CD14-positive monocyte (primary cell): Measurements from ENCODE around the gene RFX6. TPM values are rescaled to one million over a fixed set of nuclear protein-coding genes. Genes with fewer than 3 reads are reported as not detected.

Experiments
- DNase-seq, 3 donors: peaks; one replicate each; pipeline ENCODE4 v3.0.0-alpha.2; 2011 to 2022
- H2AFZ ChIP-seq: 2 replicates; pipeline ENCODE4 v1.6.0; 2012; ENCODE audit warnings: mild to moderate bottlenecking, low read depth, low read length, inconsistent platforms; ENCODE audit not compliant: insufficient read depth, poor library complexity, severe bottlenecking
- H3K27ac ChIP-seq, 2 donors: 1 replicate in 1 of 2; 2 replicates in 1 of 2; pipeline ENCODE4 v1.5.1; 2012 to 2013; ENCODE audit warnings: low read length in 2 of 2, control low read depth in 1 of 2, inconsistent platforms in 1 of 2, low read depth in 1 of 2, mild to moderate bottlenecking in 1 of 2
- H3K27me3 ChIP-seq, 2 donors: one replicate each; pipeline versions ENCODE4 v1.6.0 to v1.6.1; 2011 to 2013; ENCODE audit warnings: low read length in 2 of 2; ENCODE audit not compliant: control insufficient read depth in 2 of 2, insufficient read depth in 2 of 2
- H3K36me3 ChIP-seq, 2 donors: replicated peaks in 1 of 2; 1 replicate in 1 of 2; 2 replicates in 1 of 2; pipeline versions ENCODE4 v1.5.1 to v1.6.1; 2012 to 2013; ENCODE audit warnings: low read length in 2 of 2, control low read depth in 1 of 2, inconsistent platforms in 1 of 2, mild to moderate bottlenecking in 1 of 2; ENCODE audit not compliant: insufficient read depth in 2 of 2, control insufficient read depth in 1 of 2
- H3K4me1 ChIP-seq, 2 donors: 1 replicate in 1 of 2; 2 replicates in 1 of 2; pipeline versions ENCODE4 v1.5.1 to v1.6.1; 2012 to 2013; ENCODE audit warnings: low read length in 2 of 2, control low read depth in 1 of 2, inconsistent platforms in 1 of 2, mild to moderate bottlenecking in 1 of 2, moderate library complexity in 1 of 2; ENCODE audit not compliant: insufficient read depth in 2 of 2, control insufficient read depth in 1 of 2
- H3K4me2 ChIP-seq: replicated peaks from 2 replicates; pipeline ENCODE3; 2012; ENCODE audit warnings: low read length, moderate library complexity, mild to moderate bottlenecking; ENCODE audit not compliant: poor library complexity, severe bottlenecking; ENCODE audit errors: extremely low read depth
- H3K4me3 ChIP-seq, 3 experiments: fragments of 200-600 bp in 1 of 3; sonication (generic) in 1 of 3; replicated peaks in 1 of 3; 1 replicate in 2 of 3; 2 replicates in 1 of 3; pipeline ENCODE4 v1.5.1; 2011 to 2013; ENCODE audit warnings: low read length in 3 of 3, mild to moderate bottlenecking in 3 of 3, control low read depth in 2 of 3, low read depth in 2 of 3, inconsistent platforms in 1 of 3, moderate library complexity in 1 of 3
- H3K79me2 ChIP-seq: 2 replicates; pipeline ENCODE4 v1.6.0; 2012; ENCODE audit warnings: mild to moderate bottlenecking, control low read depth, inconsistent platforms, low read length, moderate library complexity; ENCODE audit not compliant: insufficient read depth
- H3K9ac ChIP-seq: 2 replicates; pipeline ENCODE4 v1.6.0; 2017; ENCODE audit warnings: low read length, mild to moderate bottlenecking; ENCODE audit not compliant: insufficient read depth, poor library complexity, severe bottlenecking
- H3K9me3 ChIP-seq, 2 donors: replicated peaks in 1 of 2; 1 replicate in 1 of 2; 2 replicates in 1 of 2; pipeline versions ENCODE4 v1.5.1 to v1.6.1; 2012 to 2013; ENCODE audit warnings: low read length in 2 of 2, control low read depth in 1 of 2; ENCODE audit not compliant: control insufficient read depth in 1 of 2, insufficient read depth in 1 of 2
- H4K20me1 ChIP-seq: 2 replicates; pipeline ENCODE4 v1.6.0; 2012; ENCODE audit warnings: mild to moderate bottlenecking, low read length, control low read depth, moderate library complexity; ENCODE audit not compliant: insufficient read depth
- H3K27ac Mint-ChIP-seq, 7 donors: one replicate each; pipeline ENCODE4 v1.8.0; 2020; ENCODE audit warnings: mild to moderate bottlenecking in 7 of 7, mixed read lengths in 7 of 7, moderate library complexity in 6 of 7, inconsistent platforms in 2 of 7
- H3K27me3 Mint-ChIP-seq, 3 donors: one replicate each; pipeline ENCODE4 v1.8.0; 2021 to 2022; ENCODE audit warnings: low read depth in 3 of 3, mild to moderate bottlenecking in 3 of 3, mixed read lengths in 3 of 3, moderate library complexity in 3 of 3, inconsistent platforms in 1 of 3
- H3K36me3 Mint-ChIP-seq, 2 donors: one replicate each; pipeline ENCODE4 v1.8.0; 2020; ENCODE audit warnings: mixed read lengths in 2 of 2, inconsistent platforms in 1 of 2, mild to moderate bottlenecking in 1 of 2
- H3K4me1 Mint-ChIP-seq: one replicate; pipeline ENCODE4 v1.8.0; 2020; ENCODE audit warnings: mild to moderate bottlenecking, mixed read lengths
- H3K4me3 Mint-ChIP-seq, 2 donors: one replicate each; pipeline ENCODE4 v1.8.0; 2020; ENCODE audit warnings: mild to moderate bottlenecking in 2 of 2, mixed read lengths in 2 of 2, moderate library complexity in 1 of 2
- H3K9me3 Mint-ChIP-seq, 7 donors: one replicate each; pipeline ENCODE4 v1.8.0; 2020 to 2022; ENCODE audit warnings: mixed read lengths in 7 of 7, mild to moderate bottlenecking in 6 of 7, moderate library complexity in 6 of 7, inconsistent platforms in 2 of 7
- CTCF ChIP-seq: fragments of 200-600 bp; IDR thresholded peaks from one replicate; pipeline ENCODE4 v1.8.0; 2022; ENCODE audit warnings: antibody characterized with exemption, mild to moderate bottlenecking
- WGBS: methylation state at CpG from one replicate; pipeline ENCODE4 v1.1.5; 2013; ENCODE audit warnings: missing lambda C conversion rate; ENCODE audit not compliant: insufficient coverage; 5-methylcytosine and 5-hydroxymethylcytosine counted together
- intact Hi-C, 2 donors: fragments of 100-400 bp; cut with micrococcal nuclease; formaldehyde crosslinking; loops; one replicate each; pipeline versions ENCODE4 v1.15.0 to v1.15.1; 2023
- polyA plus RNA-seq, 3 donors: library from polyadenylated mRNA; depleted of rRNA in 1 of 3; unstranded in 2 of 3; stranded (reverse) in 1 of 3; fragments of 300-500 nt in 2 of 3; fragments of >200 nt in 1 of 3; fragmentation: Illumina TruSeq in 2 of 3; gene quantifications; 1 replicate in 2 of 3; 2 replicates in 1 of 3; pipeline ENCODE4 v1.2.3, GENCODE V29; 2012 to 2021

The RFX6 gene
- polyA plus RNA-seq, 3 donors = not detected

- H3K4me3 Mint-ChIP-seq = no peak overlapping the region
- H3K9me3 Mint-ChIP-seq = no peaks in the 10 kb centered on the region
- no peak for DNase-seq
- no peaks in the 10 kb centered on the region for H3K4me1 Mint-ChIP-seq
- Histone ChIP-seq H3K27me3 (no peaks in the 10 kb centered on the region), H2AFZ (no peak overlapping the region), H3K4me2 (no peak overlapping the region), H3K4me1 (no peaks in the 10 kb centered on the region), H3K9me3 (no peaks in the 10 kb centered on the region), H3K27ac (no peak overlapping the region), H4K20me1 (no peaks in the 10 kb centered on the region), H3K36me3 (no peaks in the 10 kb centered on the region), H3K9ac (no peak overlapping the region), H3K79me2 (no peaks in the 10 kb centered on the region), H3K4me3 (no peak overlapping the region)
- WGBS = no CpG with 5 or more reads among the region's 1 CpG
- peaks cover 1 to 4% (median 2%) of the 10 kb centered on the region in 3 donors for H3K27me3 Mint-ChIP-seq
- intact Hi-C loops = no loop called here
- H3K27ac Mint-ChIP-seq = no peak overlapping the region
- H3K36me3 Mint-ChIP-seq = no peaks in the 10 kb centered on the region
- no peak for TF ChIP-seq CTCF
These were observed 71.7 kb downstream of the RFX6 start for GRCh38 chr6:116948533-116949304.

- Histone ChIP-seq H3K9me3 (no peaks in the 10 kb centered on the region), H3K9ac (no peak overlapping the region), H3K4me2 (no peak overlapping the region), H4K20me1 (no peaks in the 10 kb centered on the region), H2AFZ (no peak overlapping the region), H3K4me3 (no peak overlapping the region), H3K27ac (no peak overlapping the region), H3K4me1 (no peaks in the 10 kb centered on the region), H3K79me2 (no peaks in the 10 kb centered on the region), H3K36me3 (no peaks in the 10 kb centered on the region), H3K27me3 (no peaks in the 10 kb centered on the region)
- WGBS = no CpG with 5 or more reads among the region's 2 CpGs
- DNase-seq = no peak
- H3K4me1 Mint-ChIP-seq = no peaks in the 10 kb centered on the region
- H3K27me3 Mint-ChIP-seq = peaks cover 1 to 4% (median 2%) of the 10 kb centered on the region in 3 donors
- H3K9me3 Mint-ChIP-seq = no peaks in the 10 kb centered on the region
- no peak overlapping the region for H3K4me3 Mint-ChIP-seq
- no peaks in the 10 kb centered on the region for H3K36me3 Mint-ChIP-seq
- no peak for TF ChIP-seq CTCF
- no peak overlapping the region for H3K27ac Mint-ChIP-seq
- intact Hi-C loops = no loop called here
These were observed 72.9 kb downstream of the RFX6 start for GRCh38 chr6:116949964-116950363.
